Stomach (tissue), 9 donors: Measurements from ENCODE around the gene ARHGAP28. TPM values are rescaled to one million over a fixed set of nuclear protein-coding genes. Genes with fewer than 3 reads are reported as not detected.

Source experiments
- DNase-seq, 2 donors: peaks; one replicate each; pipeline versions ENCODE4 v3.0.0 to v3.0.0-alpha.2; 2013 to 2019
- H3K27ac ChIP-seq, 5 donors: fragments of 200-600 bp in 4 of 5; sonication (generic) in 4 of 5; one replicate each; pipeline ENCODE4 v1.5.1; 2013 to 2019; ENCODE audit warnings: mild to moderate bottlenecking in 1 of 5, moderate library complexity in 1 of 5
- H3K27me3 ChIP-seq, 3 donors: fragments of 200-600 bp; sonication (generic); one replicate each; pipeline ENCODE4 v1.5.1; 2017 to 2019; ENCODE audit warnings: mixed run types in 1 of 3
- H3K36me3 ChIP-seq, 4 donors: fragments of 200-600 bp; sonication (generic); 1 replicate in 3 of 4; 2 replicates in 1 of 4; pipeline ENCODE4 v1.5.1; 2016 to 2019
- H3K4me1 ChIP-seq, 4 donors: fragments of 200-600 bp; sonication (generic); one replicate each; pipeline ENCODE4 v1.5.1; 2016 to 2019
- H3K4me3 ChIP-seq, 4 donors: fragments of 200-600 bp; sonication (generic) in 3 of 4; one replicate each; pipeline ENCODE4 v1.5.1; 2016 to 2019; ENCODE audit warnings: mild to moderate bottlenecking in 1 of 4
- H3K9me3 ChIP-seq, 4 donors: fragments of 200-600 bp; sonication (generic); one replicate each; pipeline ENCODE4 v1.5.1; 2016 to 2019
- CTCF ChIP-seq, 7 experiments: fragments of 450-650 bp in 4 of 7; fragments of 200-600 bp in 3 of 7; sonication (generic) in 3 of 7; IDR thresholded peaks; one replicate each; pipeline ENCODE4 v1.5.1; 2016 to 2019; ENCODE audit warnings: antibody characterized with exemption in 7 of 7, control low read depth in 2 of 7, mild to moderate bottlenecking in 1 of 7
- EP300 ChIP-seq: sonication (generic); formaldehyde crosslinking; IDR thresholded peaks from one replicate; pipeline ENCODE4 v1.6.1; 2017; ENCODE audit warnings: antibody characterized with exemption
- POLR2A ChIP-seq, 4 donors: fragments of 450-650 bp; IDR thresholded peaks; one replicate each; pipeline ENCODE4 v1.6.1; 2016; ENCODE audit warnings: antibody characterized with exemption in 4 of 4, control low read depth in 2 of 4, mild to moderate bottlenecking in 1 of 4, moderate library complexity in 1 of 4
- POLR2AphosphoS5 ChIP-seq, 3 donors: sonication (generic); formaldehyde crosslinking; IDR thresholded peaks; one replicate each; pipeline ENCODE4 v1.6.1; 2016; ENCODE audit warnings: antibody characterized with exemption in 3 of 3
- WGBS, 5 donors: extraction: QIAGEN DNeasy Blood & Tissue Kit in 3 of 5; methylation state at CpG; one replicate each; pipeline versions ENCODE4 v1.1.5 to v1.1.7; 2013 to 2018; 5-methylcytosine and 5-hydroxymethylcytosine counted together
- intact Hi-C: fragments of 100-400 bp; cut with DNase I; formaldehyde crosslinking; loops from one replicate; pipeline ENCODE4 v1.15.1; 2023; ENCODE audit warnings: low total_unique reads
- polyA plus RNA-seq, 3 donors: library from polyadenylated mRNA; stranded (reverse); fragments of 200-250 nt; gene quantifications; one replicate each; pipeline ENCODE4 v1.2.3, GENCODE V29; 2013
- total RNA-seq, 5 donors: library from RNA; depleted of rRNA; stranded (reverse); fragments of >200 nt; gene quantifications; one replicate each; pipeline versions ENCODE4 v1.1.0 to v1.2.3, GENCODE V29; 2014 to 2016
- donor health status: healthy with polysubstance abuse.
- donor health status: Bipolar disorder and iron deficiency.
- donor health status: healthy.

The ARHGAP28 gene
- total and polyA plus RNA-seq, 8 donors, result 0.73 to 33.8 (median 3.6) TPM

GRCh38 chr18:6866552-6867085 is 137.1 kb downstream of the ARHGAP28 start:
- Histone ChIP-seq H3K9me3 (no peaks in the 10 kb centered on the region), H3K4me1 (no peaks in the 10 kb centered on the region), H3K27ac (no peak overlapping the region), H3K27me3 (no peaks in the 10 kb centered on the region), H3K4me3 (no peak overlapping the region), H3K36me3 (peaks cover 0 to 3% (median 0%) of the 10 kb centered on the region in 4 donors)
- TF ChIP-seq POLR2A (IDR thresholded peaks at IDR 0.05), result no peak
- no peak for TF ChIP-seq CTCF (IDR thresholded peaks at IDR 0.05)
- no peak for TF ChIP-seq EP300
- TF ChIP-seq POLR2AphosphoS5 (IDR thresholded peaks at IDR 0.05), result no peak
- WGBS, 5 donors, result 68 to 83% (median 76%) methylated on average over 3 of the region's 3 CpGs
- intact Hi-C loops, result no loop called here
- no peak for DNase-seq

- TF ChIP-seq CTCF (IDR thresholded peaks at IDR 0.05), result no peak
- TF ChIP-seq EP300, result no peak
- no peak for TF ChIP-seq POLR2AphosphoS5 (IDR thresholded peaks at IDR 0.05)
- no peak for TF ChIP-seq POLR2A (IDR thresholded peaks at IDR 0.05)
- no peak overlapping the region for H3K4me3 ChIP-seq
Measured at GRCh38 chr18:6868033-6868432, 138.5 kb downstream of the ARHGAP28 start.

GRCh38 chr18:6871566-6871965 is 142.1 kb downstream of the ARHGAP28 start:
- intact Hi-C loops, result no loop called here
- H3K9me3 ChIP-seq, result no peaks in the 10 kb centered on the region
- H3K36me3 ChIP-seq, result peaks cover 0 to 3% (median 0%) of the 10 kb centered on the region in 4 donors
- no peaks in the 10 kb centered on the region for H3K4me1 ChIP-seq
- 85 to 90% (median 86%) methylated on average over 6 of the region's 6 CpGs for WGBS, 5 donors
- H3K4me3 ChIP-seq, result no peak overlapping the region
- no peak overlapping the region for H3K27ac ChIP-seq
- TF ChIP-seq EP300, result no peak
- no peak for TF ChIP-seq POLR2AphosphoS5 (IDR thresholded peaks at IDR 0.05)
- TF ChIP-seq POLR2A (IDR thresholded peaks at IDR 0.05), result no peak
- no peak for TF ChIP-seq CTCF (IDR thresholded peaks at IDR 0.05)
- H3K27me3 ChIP-seq, result no peaks in the 10 kb centered on the region
- DNase-seq, result no peak

More at GRCh38 chr18:6868033-6868432, 138.5 kb downstream of the ARHGAP28 start:
- H3K9me3 ChIP-seq, result no peaks in the 10 kb centered on the region
- H3K36me3 ChIP-seq, result peaks cover 0 to 3% (median 0%) of the 10 kb centered on the region in 4 donors
- H3K27ac ChIP-seq, result no peak overlapping the region
- intact Hi-C loops, result no loop called here
- no peaks in the 10 kb centered on the region for H3K27me3 ChIP-seq
- no peaks in the 10 kb centered on the region for H3K4me1 ChIP-seq
- DNase-seq, result no peak
- 93 to 97% (median 93%) methylated on average over 6 of the region's 6 CpGs for WGBS, 5 donors

GRCh38 chr18:6873040-6873751 is 143.7 kb downstream of the ARHGAP28 start:
- no peak for TF ChIP-seq CTCF (IDR thresholded peaks at IDR 0.05)
- TF ChIP-seq EP300, result no peak
- TF ChIP-seq POLR2A (IDR thresholded peaks at IDR 0.05), result no peak
- TF ChIP-seq POLR2AphosphoS5 (IDR thresholded peaks at IDR 0.05), result no peak
- no peak overlapping the region for H3K4me3 ChIP-seq
- peaks cover 0 to 3% (median 0%) of the 10 kb centered on the region in 4 donors for H3K36me3 ChIP-seq
- no peak for DNase-seq
- intact Hi-C loops, result no loop called here
- no peaks in the 10 kb centered on the region for H3K4me1 ChIP-seq
- no peaks in the 10 kb centered on the region for H3K9me3 ChIP-seq
- no peak overlapping the region for H3K27ac ChIP-seq
- 77 to 94% (median 85%) methylated on average over 6 of the region's 6 CpGs for WGBS, 5 donors
- no peaks in the 10 kb centered on the region for H3K27me3 ChIP-seq
